ENCODE data around the gene DHX36.

Gene DHX36

DNA sequence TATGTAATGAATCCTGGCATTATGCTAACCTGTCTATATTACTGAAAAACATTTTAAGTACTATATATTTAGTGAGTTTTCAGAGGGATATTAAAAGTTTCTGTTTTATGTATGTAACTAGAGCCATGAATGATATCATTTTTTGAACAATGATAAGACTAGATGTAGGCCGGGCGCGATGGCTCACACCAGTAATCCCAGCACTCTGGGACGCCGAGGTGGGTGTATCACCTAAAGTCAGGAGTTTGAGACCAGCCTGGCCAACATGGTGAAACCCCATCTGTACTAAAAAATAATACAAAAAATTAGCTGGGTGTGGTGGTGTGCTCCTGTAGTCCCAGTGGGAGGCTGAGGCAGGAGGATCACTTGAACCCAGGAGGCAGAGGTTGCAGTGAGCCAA is 34.1 kb downstream of the DHX36 start:
- DNase-seq (ENCODE audit: low read depth): no peak

DNA sequence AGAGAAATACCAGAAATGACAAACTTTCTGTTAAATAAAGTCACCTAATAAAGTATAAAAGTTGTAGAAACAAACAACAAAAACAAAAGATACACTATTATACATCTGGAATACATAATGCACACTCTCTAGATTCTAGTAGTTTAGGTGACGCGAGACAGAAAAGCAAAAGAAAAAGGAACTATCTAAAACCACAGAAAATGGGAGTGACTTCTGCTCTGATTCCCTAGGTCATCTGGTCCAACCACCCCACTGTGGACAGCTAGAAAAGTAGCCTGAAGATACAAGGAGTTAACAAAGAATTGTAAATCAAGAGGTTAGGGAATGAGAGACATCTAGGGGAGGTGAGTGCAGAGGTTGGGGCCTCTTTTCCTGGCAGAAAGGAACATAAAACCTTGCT is 39.1 kb downstream of the DHX36 start:
- no peak for DNase-seq (ENCODE audit: low read depth)

- DNase-seq (ENCODE audit: low read depth): no peak
These were observed 44.1 kb downstream of the DHX36 start for GRCh38 chr3:154280161-154280560.

DNA sequence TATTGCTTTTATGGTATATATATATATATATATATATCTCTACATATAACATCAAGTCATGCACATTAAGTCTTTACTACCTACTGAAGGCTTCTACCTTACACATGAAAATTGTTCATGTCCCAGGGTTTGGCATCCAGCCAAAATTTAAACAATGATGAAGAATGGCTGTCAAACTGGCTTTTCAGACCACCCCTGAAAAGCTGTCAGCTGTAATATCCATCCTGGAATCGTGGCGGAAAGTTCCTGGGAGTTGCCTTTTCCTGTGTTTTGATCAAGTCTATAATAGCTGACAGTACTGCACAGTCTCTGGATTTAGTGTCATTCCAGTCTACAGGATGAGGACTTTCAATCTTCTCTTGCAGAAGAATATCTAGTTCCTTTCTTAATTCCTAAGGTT is 48.3 kb downstream of the DHX36 start:
- no peak for DNase-seq (ENCODE audit: low read depth)

GRCh38 chr3:154275292-154275691 is 49.0 kb downstream of the DHX36 start:
- no peak for DNase-seq (ENCODE audit: low read depth)

GRCh38 chr3:154274348-154274747 is 49.9 kb downstream of the DHX36 start:
- no peak for DNase-seq (ENCODE audit: low read depth)

- no peak for DNase-seq (ENCODE audit: low read depth)
These were observed 50.9 kb downstream of the DHX36 start for GRCh38 chr3:154273381-154273780.

DNA sequence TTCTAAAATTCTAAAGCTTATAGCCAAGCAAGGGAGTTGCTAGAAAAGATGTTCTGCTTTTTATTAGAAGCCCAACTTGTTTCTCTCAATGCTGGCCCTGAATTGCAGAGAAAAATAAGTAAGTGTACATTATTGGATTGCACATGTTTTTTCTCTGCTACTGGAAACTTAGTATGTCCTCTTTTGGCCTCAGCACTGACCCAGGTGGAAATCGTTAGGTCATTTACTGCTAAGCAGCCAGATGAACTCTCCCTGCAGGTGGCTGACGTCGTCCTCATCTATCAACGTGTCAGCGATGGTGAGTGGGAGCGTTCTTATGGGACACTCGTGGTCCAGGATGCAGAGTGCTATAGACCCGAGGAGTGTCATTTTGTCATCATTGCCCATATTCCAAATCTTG is 69.8 kb downstream of the DHX36 start:
- DNase-seq (ENCODE audit: low read depth): no peak

DNA sequence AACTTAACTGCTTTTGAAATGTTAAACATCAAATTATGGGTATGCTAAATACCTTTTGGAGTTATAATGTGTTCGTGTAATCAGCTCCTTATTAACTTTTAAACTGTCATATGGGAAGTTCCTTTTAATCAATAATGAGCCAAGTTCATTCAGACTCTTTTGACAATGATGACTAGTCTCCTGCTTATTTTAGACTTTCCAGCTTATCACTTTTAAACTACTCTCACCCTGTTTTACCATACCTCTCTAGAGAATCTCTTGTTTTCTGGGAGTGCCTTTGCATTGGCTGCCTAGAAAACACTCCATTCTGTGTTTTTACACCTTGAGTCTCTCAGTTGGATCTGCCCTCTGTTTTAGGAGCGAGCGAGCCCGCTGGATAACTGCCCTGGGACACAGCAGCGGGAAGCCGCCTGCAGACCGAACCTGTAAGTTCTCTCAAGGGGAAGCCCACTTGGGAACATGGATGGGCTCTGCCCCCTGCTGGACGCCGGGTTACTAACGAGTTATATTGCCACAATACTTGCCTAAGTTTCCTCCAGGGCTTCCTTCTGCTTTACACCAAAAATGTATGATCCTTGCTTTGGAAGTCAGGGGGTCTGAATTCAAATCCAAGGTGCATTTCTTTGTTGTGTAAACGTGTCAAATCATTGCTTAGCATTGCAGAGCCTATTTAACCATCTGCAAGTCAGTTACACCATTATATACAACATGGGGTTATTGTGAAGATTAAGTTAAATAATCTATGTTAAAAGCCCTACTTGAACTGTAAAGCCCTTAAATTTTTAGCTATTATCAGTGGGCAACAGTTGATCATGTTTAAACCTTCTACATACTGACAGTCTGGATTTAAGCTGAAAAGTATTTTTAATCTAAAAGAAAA is 71.3 kb downstream of the DHX36 start:
- peak; percentile 30 for DNase-seq (ENCODE audit: low read depth)

DNA sequence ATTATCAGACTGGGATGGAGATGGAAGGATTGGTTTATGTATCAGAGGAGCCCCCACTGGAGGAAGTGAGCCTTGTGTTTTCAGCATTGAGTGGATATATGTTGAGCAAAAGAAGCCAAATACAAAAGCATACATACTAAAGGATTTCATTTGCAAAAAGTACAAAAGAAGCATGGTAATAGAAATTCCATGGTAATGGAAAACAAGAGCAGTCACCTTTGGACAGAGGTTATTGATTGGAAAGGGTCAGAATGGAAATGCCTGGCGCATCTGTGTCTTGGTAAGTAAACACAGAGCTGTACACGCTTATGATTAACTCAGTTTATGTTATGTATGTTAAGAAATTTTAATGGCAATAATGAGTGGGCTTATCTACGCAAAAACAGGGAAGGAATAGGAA is 72.7 kb downstream of the DHX36 start:
- no peak for DNase-seq (ENCODE audit: low read depth)

DNA sequence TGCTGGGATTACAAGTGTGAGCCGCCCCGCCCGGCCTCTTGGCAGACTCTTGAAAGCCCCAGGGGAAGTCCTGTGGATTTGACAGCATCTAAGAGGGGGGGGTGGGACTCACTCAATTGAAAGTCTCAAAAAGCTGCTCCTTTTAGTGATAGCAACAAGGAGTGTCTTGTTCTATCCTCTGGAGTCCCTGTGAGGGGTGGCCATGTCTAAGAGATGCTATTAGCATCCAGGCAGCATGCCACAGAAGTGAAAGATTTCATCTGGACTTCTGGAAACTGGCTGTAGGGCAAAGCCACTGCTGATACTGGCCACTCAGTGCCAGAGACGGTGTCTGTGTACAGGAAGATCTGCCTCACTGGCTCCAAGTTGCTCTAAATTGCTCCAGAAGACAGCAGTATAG is 74.0 kb downstream of the DHX36 start:
- no peak for DNase-seq (ENCODE audit: low read depth)

DNA sequence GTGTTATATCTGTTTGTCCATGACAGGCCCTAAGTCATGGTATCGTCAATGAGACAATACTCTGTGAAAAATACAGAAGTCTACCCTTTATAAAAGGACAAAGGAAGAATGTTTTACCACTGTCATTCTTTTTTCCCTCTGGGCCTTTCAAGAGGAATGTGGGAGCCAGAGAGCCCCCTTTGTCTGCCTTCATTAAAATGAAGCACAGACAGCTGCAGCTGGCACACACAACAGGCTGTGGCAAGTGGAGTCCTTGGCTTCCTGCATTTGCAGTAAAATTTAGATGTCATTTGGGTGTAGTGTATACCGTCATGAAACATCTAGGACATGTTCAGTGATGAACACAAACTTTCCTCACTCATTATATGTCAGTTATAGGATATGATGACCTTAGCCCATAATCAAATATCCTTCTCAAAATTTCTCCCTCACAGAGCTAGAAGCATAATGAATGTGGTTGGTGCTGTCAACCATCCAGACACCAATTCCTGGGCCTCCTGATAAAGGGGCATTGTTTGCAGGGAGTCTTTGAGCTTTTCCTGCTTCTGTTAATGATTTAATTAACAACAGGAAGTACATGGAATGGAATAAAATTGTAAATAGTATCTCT is 76.4 kb downstream of the DHX36 start:
- no peak for DNase-seq (ENCODE audit: low read depth)

DNA sequence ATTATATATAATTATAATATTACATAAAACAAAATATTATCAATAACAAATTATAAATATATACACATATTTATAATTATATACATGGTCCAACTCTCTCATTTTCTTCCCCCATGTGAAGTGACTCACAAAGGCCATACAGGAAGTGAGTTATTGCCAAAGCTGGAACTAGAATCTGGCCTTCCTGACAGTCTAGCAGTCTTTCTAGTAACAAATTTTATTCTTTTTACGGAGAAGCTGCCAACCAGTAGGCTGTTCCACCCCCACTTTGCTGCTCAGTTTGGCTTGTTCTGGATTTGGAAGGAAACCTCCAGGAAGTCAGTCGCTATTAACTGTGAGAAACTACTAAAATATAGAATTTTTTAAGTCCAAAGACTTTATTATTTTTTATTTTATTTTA is 79.6 kb downstream of the DHX36 start:
- DNase-seq (ENCODE audit: low read depth): no peak

GRCh38 chr3:154243353-154243752 is 80.9 kb downstream of the DHX36 start:
- no peak for DNase-seq (ENCODE audit: low read depth)

GRCh38 chr3:154242766-154243165 is 81.5 kb downstream of the DHX36 start:
- DNase-seq (ENCODE audit: low read depth): no peak

DNA sequence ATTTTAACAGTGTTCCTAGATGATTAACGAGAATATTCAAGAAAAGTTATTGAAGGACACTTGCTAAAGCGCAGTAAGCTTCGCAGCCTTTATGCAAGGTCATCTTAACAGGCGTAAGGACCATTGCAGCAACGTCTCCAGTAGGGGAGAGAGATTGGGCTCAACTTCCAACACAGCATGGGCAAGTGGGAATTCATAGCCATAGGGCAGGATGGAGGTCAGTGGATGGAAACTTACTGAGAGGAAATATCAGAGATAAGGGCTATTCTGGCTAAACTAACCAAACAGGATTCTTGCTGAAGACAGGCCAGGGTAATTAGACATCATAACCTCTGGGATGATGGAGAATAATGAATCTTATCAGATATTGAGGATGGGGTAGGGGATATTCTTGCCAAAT is 82.8 kb downstream of the DHX36 start:
- no peak for DNase-seq (ENCODE audit: low read depth)

DNA sequence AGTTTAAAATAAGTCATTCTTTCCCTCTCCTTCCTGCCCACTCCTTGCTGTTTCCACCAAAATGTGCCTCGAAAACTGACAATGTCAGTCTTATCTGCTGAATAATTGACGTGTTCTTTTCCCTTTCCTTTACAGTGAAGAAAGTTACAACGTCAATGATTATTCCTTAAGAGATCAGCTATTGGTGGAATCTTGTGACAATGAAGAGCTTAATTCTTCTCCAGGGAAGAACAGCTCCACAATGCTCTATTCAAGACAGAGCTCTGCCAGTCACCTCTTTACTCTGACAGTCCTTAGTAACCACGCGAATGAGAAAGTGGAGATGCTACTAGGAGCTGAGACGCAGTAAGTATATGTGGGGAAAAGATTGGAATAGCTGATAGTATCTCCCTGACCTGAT is 84.1 kb downstream of the DHX36 start:
- no peak for DNase-seq (ENCODE audit: low read depth)

DNA sequence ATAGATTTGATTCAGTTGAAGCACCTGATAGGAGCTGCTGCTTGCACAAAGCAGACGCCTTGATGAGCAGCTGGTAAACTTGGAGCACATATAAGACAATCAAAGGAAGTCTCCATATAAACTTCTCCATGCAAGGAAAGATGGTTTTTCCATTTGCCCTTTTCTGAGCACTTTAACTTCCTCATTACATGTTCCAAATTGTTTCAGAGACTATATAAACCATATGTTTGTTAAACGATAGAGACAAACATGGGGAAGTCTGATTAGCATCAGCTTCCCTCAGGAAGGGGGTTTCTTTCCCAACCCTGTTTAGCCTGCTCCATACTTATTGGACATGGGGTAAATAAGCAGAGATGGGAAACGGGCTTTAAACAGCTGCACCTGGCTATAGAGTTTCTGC is 88.0 kb downstream of the DHX36 start:
- no peak for DNase-seq (ENCODE audit: low read depth)

GRCh38 chr3:154235330-154235729 is 89.0 kb downstream of the DHX36 start:
- no peak for DNase-seq (ENCODE audit: low read depth)

DNA sequence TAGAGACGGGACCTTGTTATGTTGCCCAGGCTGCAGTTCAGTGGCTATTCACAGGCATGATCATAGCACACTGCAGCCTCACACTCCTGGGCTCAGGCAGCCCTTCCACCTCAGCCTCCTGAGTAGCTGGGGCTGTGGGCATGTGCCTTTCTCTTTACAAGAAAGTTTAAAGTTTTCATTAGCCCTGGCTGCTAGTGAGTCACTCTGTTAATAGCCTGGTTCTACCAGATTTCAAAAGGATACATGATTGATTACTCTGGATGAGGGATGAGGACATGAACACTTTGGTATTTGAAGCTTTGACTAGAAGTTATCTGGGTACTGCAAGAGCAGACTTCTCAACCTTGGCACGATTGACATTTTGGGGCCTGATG is 95.1 kb downstream of the DHX36 start:
- DNase-seq (ENCODE audit: low read depth): no peak

DNA sequence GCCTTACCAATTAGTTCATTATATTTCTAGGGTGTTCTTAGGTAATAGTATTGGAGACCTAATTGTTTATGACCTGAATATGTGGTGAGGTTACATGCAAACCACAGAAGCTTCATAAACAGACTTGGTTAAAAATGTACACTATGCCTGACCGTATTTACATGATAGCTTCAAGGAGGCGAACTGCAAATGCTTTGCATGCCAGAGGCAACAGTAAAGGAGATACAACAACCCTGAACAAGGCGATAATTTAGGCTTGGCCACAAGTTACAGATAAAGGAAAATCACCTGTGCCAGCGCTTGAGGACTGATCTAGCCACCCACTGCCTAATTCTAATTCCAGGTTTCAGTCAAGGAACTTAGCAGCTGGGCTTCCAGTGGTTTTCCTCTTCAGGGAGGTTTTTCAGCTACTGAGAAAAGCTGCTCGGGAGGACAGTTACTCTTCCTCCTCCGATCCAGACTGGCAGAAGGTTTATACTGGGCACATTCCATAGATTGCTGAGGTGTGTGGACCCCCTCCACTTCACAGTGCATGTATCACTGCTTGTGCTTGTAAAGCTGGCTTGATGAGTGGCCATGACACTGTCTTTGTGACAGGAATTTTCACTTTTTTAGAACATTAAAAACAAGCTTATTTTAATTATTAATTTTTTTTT is 95.6 kb downstream of the DHX36 start:
- no peak for DNase-seq (ENCODE audit: low read depth)

GRCh38 chr3:154227531-154227930 is 96.8 kb downstream of the DHX36 start:
- no peak for DNase-seq (ENCODE audit: low read depth)

DNA sequence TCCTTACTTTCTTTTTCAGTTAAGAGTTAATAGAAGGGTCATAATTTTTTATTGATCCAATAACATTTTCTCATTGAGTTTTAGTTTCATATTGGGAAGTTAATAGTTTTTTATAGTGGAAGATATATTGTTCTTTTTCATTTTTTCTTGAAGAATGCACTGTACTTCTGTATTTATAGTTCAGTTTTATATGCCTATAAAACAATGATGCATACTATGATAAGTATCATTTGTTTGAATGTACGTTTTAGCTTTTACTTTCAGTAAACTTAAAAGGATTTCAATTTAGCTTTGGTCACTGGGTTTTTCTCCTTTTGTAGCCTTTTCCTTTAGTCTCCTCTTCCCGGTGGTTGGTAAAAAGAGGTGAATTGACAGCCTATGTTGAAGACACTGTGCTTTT is 98.8 kb downstream of the DHX36 start:
- no peak for DNase-seq (ENCODE audit: low read depth)
